Activated naive CD4-positive, alpha-beta T cell treated with anti-CD3 and anti-CD28 coated beads, Interleukin-2, amount 10 ng/mL, durations not matched to agents 7 days and 5 days (primary cell): ENCODE data around the gene DDX42.

ENCODE experiments used
- CTCF ChIA-PET: fragments of 350-600 bp; sonication (Branson Sonifier 250); formaldehyde crosslinking; loops from one replicate; lab custom pipeline; 2021; ENCODE audit warnings: antibody characterized with exemption; lab: Charles Lee
- DNase-seq: peaks from one replicate; pipeline ENCODE4 v3.0.0-alpha.2; 2020
- H3K27ac Mint-ChIP-seq: one replicate; pipeline ENCODE4 v1.8.0; 2021; ENCODE audit warnings: mild to moderate bottlenecking, moderate library complexity, mixed read lengths
- H3K27me3 Mint-ChIP-seq: one replicate; pipeline ENCODE4 v1.8.0; 2021; ENCODE audit warnings: mild to moderate bottlenecking, mixed read lengths
- H3K36me3 Mint-ChIP-seq: one replicate; pipeline ENCODE4 v1.8.0; 2021; ENCODE audit warnings: mixed read lengths
- H3K4me1 Mint-ChIP-seq: one replicate; pipeline ENCODE4 v1.8.0; 2021; ENCODE audit warnings: mixed read lengths
- H3K4me3 Mint-ChIP-seq: one replicate; pipeline ENCODE4 v1.8.0; 2021; ENCODE audit warnings: mild to moderate bottlenecking, moderate library complexity, mixed read lengths
- H3K9me3 Mint-ChIP-seq: one replicate; pipeline ENCODE4 v1.8.0; 2021; ENCODE audit warnings: mixed read lengths

DDX42 gene

DNA sequence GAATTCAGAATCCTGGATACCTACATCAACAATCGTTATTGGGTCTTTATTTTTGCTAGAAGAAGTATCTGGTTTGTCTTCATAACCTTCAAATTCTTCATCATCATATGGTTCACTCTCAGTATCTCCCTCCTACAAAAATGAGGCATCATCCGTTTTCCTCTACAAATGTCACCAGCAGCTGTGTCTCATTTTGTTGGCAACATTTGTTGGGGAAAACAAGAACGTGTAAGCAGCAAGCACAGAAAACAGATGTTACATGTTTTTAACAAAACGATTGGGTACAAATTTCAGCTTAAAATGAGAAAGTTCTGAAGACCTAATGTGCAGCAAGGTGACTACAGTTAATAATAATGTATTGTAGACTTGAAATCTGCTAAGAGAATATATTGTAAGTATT lies 9.3 kb upstream of the DDX42 start:
- CTCF ChIA-PET = interaction anchor here (0.7 kb wide), 1 partner anchor 14 kb away, joined by 3 read pairs; no protein-coding TSS in a partner anchor
- DNase-seq = no peak
- no peaks in the 10 kb centered on the region for H3K27me3 Mint-ChIP-seq
- H3K9me3 Mint-ChIP-seq = no peaks in the 10 kb centered on the region
- no peak overlapping the region for H3K4me3 Mint-ChIP-seq
- no peak overlapping the region for H3K27ac Mint-ChIP-seq
- H3K4me1 Mint-ChIP-seq = peaks cover 24% of the 10 kb centered on the region
- peaks cover 41% of the 10 kb centered on the region for H3K36me3 Mint-ChIP-seq

DNA sequence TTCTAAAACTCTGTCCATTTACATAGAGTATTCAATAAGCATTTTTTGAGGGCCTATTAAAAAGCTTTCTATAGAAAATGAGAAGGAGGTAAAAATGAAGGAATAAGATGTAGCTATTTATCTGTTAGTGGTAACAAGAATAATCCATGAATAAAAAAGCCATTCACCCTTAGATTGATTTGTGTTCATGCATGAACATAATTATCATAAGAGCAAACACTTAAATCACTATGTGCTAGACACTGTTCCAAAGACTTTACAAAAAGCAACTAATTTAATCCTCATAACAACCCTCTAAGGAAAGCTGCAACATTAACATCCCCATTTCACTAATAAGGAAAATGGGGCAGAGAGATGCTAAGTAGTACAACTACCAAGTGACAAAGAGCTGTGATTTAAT lies 7.2 kb upstream of the DDX42 start:
- no peaks in the 10 kb centered on the region for H3K27me3 Mint-ChIP-seq
- no peak overlapping the region for H3K4me3 Mint-ChIP-seq
- no peak for DNase-seq
- CTCF ChIA-PET = interaction anchor here (0.7 to 1.2 kb wide), 3 partner anchors 10 to 67 kb away, joined by 3 read pairs; no protein-coding TSS in a partner anchor
- H3K4me1 Mint-ChIP-seq = peaks cover 34% of the 10 kb centered on the region
- no peak overlapping the region for H3K27ac Mint-ChIP-seq
- no peaks in the 10 kb centered on the region for H3K9me3 Mint-ChIP-seq
- peaks cover 41% of the 10 kb centered on the region for H3K36me3 Mint-ChIP-seq

DNA sequence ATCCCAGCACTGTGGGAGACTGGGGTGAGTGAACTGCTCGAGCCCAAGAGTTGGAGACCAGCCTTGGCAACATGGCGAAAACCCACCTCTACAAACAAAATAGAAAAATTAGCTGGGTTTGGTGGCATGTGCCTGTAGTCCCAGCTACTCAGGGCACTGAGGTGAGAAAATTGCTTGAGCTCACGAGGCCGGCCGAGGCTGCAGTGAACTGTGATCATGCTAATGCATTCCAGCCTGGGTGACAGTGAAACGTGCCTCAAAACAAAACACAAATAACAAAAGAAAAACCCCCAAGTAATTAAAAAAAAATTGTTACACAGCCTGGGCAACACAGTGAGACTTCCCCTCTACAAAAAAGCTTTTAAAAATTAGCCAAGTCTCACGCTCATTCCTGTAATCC lies 5.5 kb upstream of the DDX42 start:
- DNase-seq = no peak
- H3K36me3 Mint-ChIP-seq = peaks cover 39% of the 10 kb centered on the region
- no peaks in the 10 kb centered on the region for H3K27me3 Mint-ChIP-seq
- CTCF ChIA-PET = interaction anchor here (0.7 kb wide), 1 partner anchor 19 kb away, joined by 3 read pairs; no protein-coding TSS in a partner anchor
- H3K4me3 Mint-ChIP-seq = no peak overlapping the region
- no peak overlapping the region for H3K27ac Mint-ChIP-seq
- H3K4me1 Mint-ChIP-seq = peaks cover 42% of the 10 kb centered on the region
- H3K9me3 Mint-ChIP-seq = no peaks in the 10 kb centered on the region

DNA sequence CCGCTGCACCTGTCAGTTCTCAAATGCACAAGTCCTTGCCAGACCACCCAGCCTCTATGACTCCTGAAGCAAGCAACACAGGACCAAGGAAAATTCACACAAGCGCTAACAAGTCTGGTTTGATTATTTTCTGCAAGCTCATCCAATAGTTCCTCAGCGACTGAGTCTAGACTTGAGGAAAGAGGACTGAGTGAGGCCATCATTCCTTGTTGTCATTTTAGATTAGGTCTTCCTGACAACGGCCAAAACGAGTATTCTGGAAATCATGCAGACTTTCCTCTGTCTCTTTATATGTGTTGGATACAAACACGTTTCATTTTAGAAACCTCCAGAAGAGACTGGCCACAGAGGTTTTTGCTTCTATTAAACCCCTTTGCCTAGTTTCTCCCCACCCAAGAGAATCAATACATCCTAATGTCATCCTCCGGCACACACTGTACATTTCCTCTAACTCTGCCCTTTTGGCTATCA lies 1.1 kb upstream of the DDX42 start:
- DNase-seq = no peak
- Mint-ChIP-seq H3K27me3 (no peaks in the 10 kb centered on the region), H3K9me3 (no peaks in the 10 kb centered on the region), H3K4me1 (peaks cover 54% of the 10 kb centered on the region), H3K4me3 (peak overlapping the region; percentile 95), H3K36me3 (peaks cover 33% of the 10 kb centered on the region), H3K27ac (peak overlapping the region; percentile 100)
- CTCF ChIA-PET = interaction anchor here (1.1 to 1.6 kb wide), 3 partner anchors 20 to 347 kb away, joined by 3 to 4 read pairs (median 3); no protein-coding TSS in a partner anchor

DNA sequence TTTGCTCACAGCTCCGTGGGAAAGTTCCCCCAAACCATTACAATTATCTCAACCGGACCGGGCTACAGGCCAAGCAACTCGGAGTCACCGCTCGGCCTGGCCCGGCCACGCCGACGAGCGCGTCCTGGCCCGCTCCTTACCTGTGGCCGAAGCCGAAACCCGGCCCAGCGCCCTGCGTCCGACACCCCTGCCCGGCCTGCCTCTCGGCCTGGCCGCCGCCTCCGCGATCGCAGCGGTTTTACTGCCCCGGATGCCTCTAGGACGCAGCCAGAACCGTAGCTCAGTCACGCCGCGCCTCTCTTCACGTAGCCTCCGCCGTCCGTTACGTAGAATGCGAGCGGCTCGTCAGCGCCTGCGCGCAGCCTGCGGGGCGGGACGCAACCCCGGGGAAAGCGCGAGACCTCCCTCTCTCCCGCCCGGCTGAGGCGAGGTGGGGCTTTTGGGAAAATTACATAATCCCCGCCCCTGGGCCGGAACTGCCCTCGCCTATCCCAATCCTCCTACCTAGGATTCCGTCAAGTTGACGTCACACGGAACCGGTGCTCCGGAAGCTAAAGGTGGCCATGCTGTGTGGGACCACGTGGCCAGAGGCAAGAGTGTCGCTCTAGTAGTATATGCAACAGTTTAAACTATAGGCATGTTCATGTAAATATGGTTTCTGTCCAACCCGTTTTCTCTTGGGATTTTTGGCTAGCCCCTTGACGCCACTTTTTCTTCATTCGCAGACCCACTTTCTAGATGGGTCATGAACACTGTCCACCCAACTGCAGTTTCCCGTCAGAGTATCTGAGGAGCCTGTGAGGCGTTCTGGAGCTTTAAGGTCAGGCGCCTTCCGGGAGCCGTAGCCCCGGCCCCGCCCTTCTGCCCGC lies 464 bp upstream of the DDX42 start, which contains the start of gene CCDC47:
TSS of gene CCDC47 (minus strand) at position 326 of the 869 bp plus-strand sequence. CDS start 7,422 bp downstream, outside the sequence.
- H3K9me3 Mint-ChIP-seq = no peaks in the 10 kb centered on the region
- H3K36me3 Mint-ChIP-seq = peaks cover 34% of the 10 kb centered on the region
- CTCF ChIA-PET = interaction anchor here (1.1 to 2.0 kb wide), 5 partner anchors 9 to 348 kb away, joined by 3 to 8 read pairs (median 4); no protein-coding TSS in a partner anchor

DNA sequence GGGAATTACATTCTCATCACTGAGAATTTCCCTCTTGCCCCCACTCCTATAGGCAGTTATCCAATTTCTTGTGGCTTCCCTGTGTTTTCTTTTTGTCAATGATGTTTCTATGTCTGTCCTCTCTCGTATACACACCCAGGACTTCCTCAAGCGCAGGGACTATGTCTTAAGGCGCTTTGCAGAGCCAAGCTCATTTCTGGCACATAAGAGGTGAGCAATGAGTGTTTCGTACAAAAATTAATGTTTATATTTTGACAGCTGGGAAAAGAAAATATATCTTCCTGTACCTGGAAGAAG lies 947 bp downstream of the DDX42 start:
- H3K9me3 Mint-ChIP-seq = no peaks in the 10 kb centered on the region
- CTCF ChIA-PET = interaction anchor here (0.6 to 2.1 kb wide), 7 partner anchors 9 to 349 kb away, joined by 3 to 8 read pairs (median 3); no protein-coding TSS in a partner anchor
- peak overlapping the region; percentile 100 for H3K27ac Mint-ChIP-seq
- peak overlapping the region; percentile 95 for H3K4me3 Mint-ChIP-seq
- peaks cover 59% of the 10 kb centered on the region for H3K4me1 Mint-ChIP-seq
- H3K27me3 Mint-ChIP-seq = no peaks in the 10 kb centered on the region
- peak; percentile 31 for DNase-seq
- H3K36me3 Mint-ChIP-seq = peaks cover 38% of the 10 kb centered on the region

More for the DNA sequence above, 464 bp upstream of the DDX42 start, which contains the start of gene CCDC47:
- H3K4me3 Mint-ChIP-seq = peak within 1 kb of the TSS; percentile 95
- peak; percentile 99 for DNase-seq
- H3K27me3 Mint-ChIP-seq = no peaks in the 10 kb centered on the region
- H3K27ac Mint-ChIP-seq = peak within 1 kb of the TSS; percentile 100
- peaks cover 56% of the 10 kb centered on the region for H3K4me1 Mint-ChIP-seq

DNA sequence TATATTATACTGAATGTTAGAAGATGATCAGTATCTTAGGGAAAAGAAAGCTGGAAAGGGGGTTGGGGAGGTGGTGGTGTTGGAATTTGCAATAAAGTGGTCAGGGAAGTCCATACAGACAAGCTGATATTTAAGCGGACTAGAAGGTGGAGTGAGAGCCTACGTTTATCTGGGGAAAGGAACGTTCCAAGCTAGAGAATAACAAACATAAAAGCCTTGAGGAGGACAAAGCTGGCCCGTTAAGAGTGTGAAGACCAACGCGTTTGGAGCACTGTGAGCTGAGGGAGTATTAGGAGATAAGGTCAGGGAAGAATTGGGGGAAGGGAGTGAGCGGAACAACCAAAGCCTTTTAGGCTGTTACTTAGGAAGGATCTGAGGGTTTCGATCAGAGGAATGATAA lies 1.4 kb downstream of the DDX42 start:
- no peak for DNase-seq
- H3K27ac Mint-ChIP-seq = peak overlapping the region; percentile 100
- peaks cover 61% of the 10 kb centered on the region for H3K4me1 Mint-ChIP-seq
- CTCF ChIA-PET = interaction anchor here (0.7 to 2.1 kb wide), 7 partner anchors 9 to 350 kb away, joined by 3 to 8 read pairs (median 3); no protein-coding TSS in a partner anchor
- H3K4me3 Mint-ChIP-seq = peak overlapping the region; percentile 95
- H3K9me3 Mint-ChIP-seq = no peaks in the 10 kb centered on the region
- no peaks in the 10 kb centered on the region for H3K27me3 Mint-ChIP-seq
- peaks cover 38% of the 10 kb centered on the region for H3K36me3 Mint-ChIP-seq

DNA sequence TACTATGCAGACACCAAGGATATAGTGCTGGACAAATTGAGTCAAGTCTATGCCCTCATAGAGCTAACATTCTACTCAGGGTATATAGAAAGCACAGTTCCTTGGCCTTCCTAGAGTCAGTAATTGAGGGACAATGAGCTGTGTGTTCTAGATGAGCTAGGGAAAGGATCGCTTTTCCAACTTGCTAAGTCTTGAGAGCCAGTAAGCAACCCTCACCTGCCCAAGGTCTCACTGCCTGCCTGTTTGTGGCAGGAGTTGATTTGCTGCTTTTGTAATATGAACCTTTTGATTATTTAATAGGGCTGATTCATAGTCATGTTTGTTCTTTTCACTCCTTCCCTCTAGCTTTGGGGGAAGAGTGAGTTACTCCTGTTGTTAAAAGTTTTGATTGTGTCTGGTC lies 6.5 kb downstream of the DDX42 start:
- no peaks in the 10 kb centered on the region for H3K27me3 Mint-ChIP-seq
- CTCF ChIA-PET = no interaction called here
- peaks cover 58% of the 10 kb centered on the region for H3K4me1 Mint-ChIP-seq
- no peak for DNase-seq
- no peaks in the 10 kb centered on the region for H3K9me3 Mint-ChIP-seq
- no peak overlapping the region for H3K4me3 Mint-ChIP-seq
- no peak overlapping the region for H3K27ac Mint-ChIP-seq
- peaks cover 35% of the 10 kb centered on the region for H3K36me3 Mint-ChIP-seq

DNA sequence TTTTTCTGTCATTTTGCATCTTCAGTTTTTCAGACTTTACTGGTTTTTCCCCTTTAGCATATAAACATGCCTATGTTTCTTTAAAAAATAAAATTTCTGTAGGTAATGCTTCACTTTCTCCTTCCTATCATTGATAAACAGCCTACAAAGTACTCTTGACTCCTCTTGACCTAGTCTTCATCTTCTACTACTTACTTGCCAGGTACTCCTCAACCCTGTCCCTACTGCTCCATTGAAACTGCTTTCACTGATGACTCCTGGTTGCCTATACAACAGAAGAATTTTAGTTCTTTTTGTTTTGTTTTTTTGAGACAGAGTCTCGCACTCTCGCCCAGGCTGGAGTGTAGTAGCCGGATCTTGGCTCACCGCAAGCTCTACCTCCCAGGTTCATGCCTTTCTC lies 7.0 kb downstream of the DDX42 start:
- CTCF ChIA-PET = no interaction called here
- Mint-ChIP-seq H3K36me3 (peaks cover 34% of the 10 kb centered on the region), H3K4me1 (peaks cover 57% of the 10 kb centered on the region), H3K9me3 (no peaks in the 10 kb centered on the region), H3K4me3 (no peak overlapping the region), H3K27ac (no peak overlapping the region), H3K27me3 (no peaks in the 10 kb centered on the region)
- DNase-seq = no peak

DNA sequence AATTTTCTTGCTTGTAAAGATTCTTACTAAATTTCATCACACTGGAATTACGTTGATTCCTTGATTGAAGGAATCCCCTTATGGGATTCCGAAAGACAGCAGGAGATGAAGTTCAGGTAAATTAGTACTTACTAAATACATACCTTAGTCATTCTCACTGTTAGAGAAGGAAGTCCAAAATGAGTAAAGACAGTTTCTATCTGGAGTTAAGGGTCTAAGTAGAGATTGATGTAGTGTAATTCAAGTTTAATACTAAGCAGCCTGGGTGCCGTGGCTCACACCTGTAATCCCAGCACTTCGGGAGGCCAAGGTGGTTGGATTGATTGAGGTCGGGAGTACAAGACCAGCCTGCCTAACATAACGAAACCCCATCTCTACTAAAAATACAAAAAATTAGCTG lies 9.6 kb downstream of the DDX42 start:
- H3K4me3 Mint-ChIP-seq = no peak overlapping the region
- DNase-seq = no peak
- CTCF ChIA-PET = interaction anchor here (1.2 to 1.7 kb wide), 4 partner anchors 8 to 85 kb away, joined by 3 to 7 read pairs (median 4); partner anchors contain the start of genes CCDC47 and DDX42
- H3K4me1 Mint-ChIP-seq = peaks cover 37% of the 10 kb centered on the region
- H3K27ac Mint-ChIP-seq = no peak overlapping the region
- no peaks in the 10 kb centered on the region for H3K27me3 Mint-ChIP-seq
- H3K9me3 Mint-ChIP-seq = no peaks in the 10 kb centered on the region
- peaks cover 32% of the 10 kb centered on the region for H3K36me3 Mint-ChIP-seq

DNA sequence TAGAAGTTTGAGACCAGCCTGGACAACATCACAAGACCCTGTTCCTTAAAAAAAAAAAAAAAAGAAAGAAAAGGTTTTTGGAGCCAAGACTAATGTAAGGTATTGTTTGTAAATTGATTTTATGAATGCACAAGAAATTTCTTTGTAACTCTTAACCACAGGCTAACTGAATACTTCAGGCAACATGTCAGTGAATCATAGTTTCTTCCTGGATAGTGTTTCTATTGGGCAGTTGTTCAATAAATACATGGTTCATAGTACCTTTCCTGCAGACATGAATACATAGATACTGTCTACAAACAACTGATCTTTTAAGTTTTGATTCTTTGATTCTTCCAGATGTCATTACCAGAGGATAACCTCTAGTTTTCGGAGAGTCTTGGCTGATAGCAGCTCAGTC lies 11.6 kb downstream of the DDX42 start:
- CTCF ChIA-PET = no interaction called here
- DNase-seq = no peak
- Mint-ChIP-seq H3K27me3 (no peaks in the 10 kb centered on the region), H3K36me3 (peaks cover 29% of the 10 kb centered on the region), H3K4me3 (no peak overlapping the region), H3K9me3 (no peaks in the 10 kb centered on the region), H3K27ac (no peak overlapping the region), H3K4me1 (peaks cover 24% of the 10 kb centered on the region)

DNA sequence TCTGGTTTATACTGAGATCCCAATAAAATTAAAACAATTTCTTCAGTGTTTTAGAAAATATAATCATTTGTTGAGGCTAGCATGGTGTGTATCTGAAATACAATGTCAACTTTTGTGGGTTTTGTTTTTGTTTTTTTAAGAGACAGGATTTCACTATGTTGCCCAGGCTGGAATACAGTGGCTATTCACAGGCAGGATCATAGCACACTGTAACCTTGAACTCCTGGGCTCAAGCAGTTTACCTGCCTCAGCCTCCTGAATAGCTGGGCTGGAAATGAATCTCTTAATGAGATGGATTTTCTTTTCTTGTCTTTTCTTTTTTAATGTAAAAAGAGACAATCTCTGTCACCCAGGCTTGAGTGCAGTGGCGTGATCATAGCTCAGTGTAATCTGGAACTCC lies 12.1 kb downstream of the DDX42 start:
- Mint-ChIP-seq H3K36me3 (peaks cover 29% of the 10 kb centered on the region), H3K4me1 (peaks cover 21% of the 10 kb centered on the region), H3K4me3 (no peak overlapping the region), H3K27ac (no peak overlapping the region), H3K9me3 (no peaks in the 10 kb centered on the region), H3K27me3 (no peaks in the 10 kb centered on the region)
- no peak for DNase-seq
- CTCF ChIA-PET = no interaction called here

DNA sequence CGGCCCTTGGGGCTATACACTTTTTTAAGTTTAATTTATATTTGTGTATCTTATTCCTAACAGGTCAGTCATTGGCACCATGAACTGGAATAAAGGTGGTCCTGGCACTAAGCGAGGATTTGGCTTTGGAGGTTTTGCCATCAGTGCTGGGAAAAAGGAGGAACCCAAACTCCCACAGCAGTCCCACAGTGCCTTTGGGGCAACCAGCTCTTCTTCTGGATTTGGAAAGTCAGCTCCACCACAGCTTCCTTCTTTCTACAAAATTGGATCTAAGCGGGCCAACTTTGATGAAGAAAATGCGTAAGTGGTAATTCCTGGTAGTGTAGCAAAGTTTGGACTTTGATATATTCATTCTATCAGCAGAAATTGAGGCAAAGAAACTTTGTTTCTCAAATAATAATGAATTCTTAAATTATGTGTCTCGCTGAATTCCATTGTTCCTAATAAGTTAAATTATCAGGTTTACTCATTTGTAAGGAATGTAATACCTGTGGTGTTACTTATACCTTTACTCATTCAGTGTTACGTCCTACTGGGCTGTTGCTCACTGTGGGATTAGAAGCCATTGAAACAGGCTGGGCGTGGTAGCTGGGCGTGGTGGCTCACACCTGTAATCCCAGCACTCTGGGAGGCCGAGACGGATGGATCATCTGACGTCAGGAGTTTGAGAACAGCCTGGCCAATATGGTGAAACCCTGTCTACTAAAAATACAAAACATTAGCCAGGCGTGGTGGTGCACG lies 13.2 kb downstream of the DDX42 start:
- Mint-ChIP-seq H3K4me1 (peaks cover 18% of the 10 kb centered on the region), H3K27ac (no peak overlapping the region), H3K4me3 (no peak overlapping the region), H3K9me3 (no peaks in the 10 kb centered on the region), H3K36me3 (peaks cover 27% of the 10 kb centered on the region), H3K27me3 (no peaks in the 10 kb centered on the region)
- no peak for DNase-seq
- CTCF ChIA-PET = interaction anchor here (1.0 kb wide), 1 partner anchor 12 kb away, joined by 3 read pairs; no protein-coding TSS in a partner anchor

DNA sequence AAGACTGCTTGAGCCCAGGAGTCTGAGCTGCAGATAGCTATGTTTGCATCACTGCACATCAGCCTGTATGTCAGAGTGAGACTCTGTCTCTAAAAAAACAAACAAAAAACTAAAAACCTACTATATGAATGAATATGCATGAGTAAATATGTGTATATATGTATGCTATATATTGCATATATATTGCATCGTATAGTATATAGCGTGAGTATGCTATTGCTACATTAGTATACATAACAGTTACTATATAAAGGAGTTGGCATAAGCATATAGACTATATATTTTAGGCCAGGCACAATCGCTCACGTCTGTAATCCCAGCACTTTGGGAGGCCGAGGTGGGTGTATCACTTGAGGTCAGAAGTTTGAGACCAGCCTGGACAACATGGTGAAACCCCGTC lies 16.1 kb downstream of the DDX42 start:
- H3K27ac Mint-ChIP-seq = no peak overlapping the region
- H3K9me3 Mint-ChIP-seq = no peaks in the 10 kb centered on the region
- peaks cover 3% of the 10 kb centered on the region for H3K4me1 Mint-ChIP-seq
- CTCF ChIA-PET = no interaction called here
- no peaks in the 10 kb centered on the region for H3K27me3 Mint-ChIP-seq
- no peak overlapping the region for H3K4me3 Mint-ChIP-seq
- no peak for DNase-seq
- H3K36me3 Mint-ChIP-seq = peaks cover 32% of the 10 kb centered on the region
